ENCODE measurements around the gene NCKAP5.

GRCh38 chr2:132736059-132736458 lies 832.2 kb downstream of the NCKAP5 start:
- TF ChIP-seq, protein P1, sequence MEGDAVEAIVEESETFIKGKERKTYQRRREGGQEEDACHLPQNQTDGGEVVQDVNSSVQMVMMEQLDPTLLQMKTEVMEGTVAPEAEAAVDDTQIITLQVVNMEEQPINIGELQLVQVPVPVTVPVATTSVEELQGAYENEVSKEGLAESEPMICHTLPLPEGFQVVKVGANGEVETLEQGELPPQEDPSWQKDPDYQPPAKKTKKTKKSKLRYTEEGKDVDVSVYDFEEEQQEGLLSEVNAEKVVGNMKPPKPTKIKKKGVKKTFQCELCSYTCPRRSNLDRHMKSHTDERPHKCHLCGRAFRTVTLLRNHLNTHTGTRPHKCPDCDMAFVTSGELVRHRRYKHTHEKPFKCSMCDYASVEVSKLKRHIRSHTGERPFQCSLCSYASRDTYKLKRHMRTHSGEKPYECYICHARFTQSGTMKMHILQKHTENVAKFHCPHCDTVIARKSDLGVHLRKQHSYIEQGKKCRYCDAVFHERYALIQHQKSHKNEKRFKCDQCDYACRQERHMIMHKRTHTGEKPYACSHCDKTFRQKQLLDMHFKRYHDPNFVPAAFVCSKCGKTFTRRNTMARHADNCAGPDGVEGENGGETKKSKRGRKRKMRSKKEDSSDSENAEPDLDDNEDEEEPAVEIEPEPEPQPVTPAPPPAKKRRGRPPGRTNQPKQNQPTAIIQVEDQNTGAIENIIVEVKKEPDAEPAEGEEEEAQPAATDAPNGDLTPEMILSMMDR (IDR thresholded peaks at IDR 0.05; ENCODE audit: low read depth, low read length), result no peak
- TF ChIP-seq MAX (IDR thresholded peaks at IDR 0.05; ENCODE audit: low read depth, low read length) (no peak), POLR2A (IDR thresholded peaks at IDR 0.05; ENCODE audit: extremely low read depth, insufficient read length) (no peak)

Measured in NB4 (cell line).